GM12875 (cell line): Measurements from ENCODE around the gene RBM26.

Source experiments
- H3K4me3 ChIP-seq: one replicate; pipeline ENCODE4 v1.5.1; 2011; ENCODE audit warnings: low read depth, low read length, control low read depth
- CTCF ChIP-seq: IDR thresholded peaks from 2 replicates; pipeline ENCODE4 v1.5.1; 2011; ENCODE audit warnings: low read depth, mild to moderate bottlenecking, control low read depth, inconsistent platforms, low read length, moderate library complexity, borderline replicate concordance; ENCODE audit not compliant: insufficient read depth

The RBM26 gene

DNA sequence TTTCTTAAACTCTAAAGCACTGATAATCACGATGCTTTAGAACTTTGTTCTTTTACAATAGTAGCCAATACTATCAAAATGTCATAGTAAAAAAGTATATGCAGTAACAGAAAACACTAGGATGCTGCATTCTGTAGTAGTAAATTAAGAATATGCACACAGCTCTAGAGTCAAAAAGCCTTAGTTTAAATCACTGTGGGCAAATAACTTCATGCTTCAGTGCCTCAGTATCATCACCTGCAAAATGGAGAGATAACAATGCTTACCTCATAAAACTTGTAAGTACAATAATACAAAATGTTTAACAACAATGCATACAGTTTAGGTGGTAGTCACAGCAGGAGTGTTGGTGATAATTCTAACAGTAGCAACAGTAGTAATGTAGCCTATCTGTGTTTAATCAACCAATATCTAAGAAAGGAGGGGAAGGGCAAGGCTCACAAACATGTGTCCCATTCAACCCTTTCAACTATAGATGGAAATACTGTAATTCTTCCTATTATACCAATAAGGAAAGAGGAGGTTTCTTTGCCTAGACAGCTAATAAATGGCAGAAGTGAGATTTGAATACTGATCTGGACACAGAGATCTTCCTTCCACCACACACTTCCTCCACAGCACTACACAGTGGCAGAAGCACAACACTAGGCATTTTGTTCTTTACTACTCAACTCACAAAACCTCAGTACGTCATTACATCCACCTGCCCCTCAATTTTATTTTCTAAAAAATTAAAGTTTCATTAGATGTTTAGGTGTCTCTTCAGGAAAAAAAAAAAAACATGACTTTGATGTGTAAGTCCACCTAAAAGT, 4.6 kb downstream of the RBM26 start:
- no peak for TF ChIP-seq CTCF
- H3K4me3 ChIP-seq, result no peak overlapping the region

DNA sequence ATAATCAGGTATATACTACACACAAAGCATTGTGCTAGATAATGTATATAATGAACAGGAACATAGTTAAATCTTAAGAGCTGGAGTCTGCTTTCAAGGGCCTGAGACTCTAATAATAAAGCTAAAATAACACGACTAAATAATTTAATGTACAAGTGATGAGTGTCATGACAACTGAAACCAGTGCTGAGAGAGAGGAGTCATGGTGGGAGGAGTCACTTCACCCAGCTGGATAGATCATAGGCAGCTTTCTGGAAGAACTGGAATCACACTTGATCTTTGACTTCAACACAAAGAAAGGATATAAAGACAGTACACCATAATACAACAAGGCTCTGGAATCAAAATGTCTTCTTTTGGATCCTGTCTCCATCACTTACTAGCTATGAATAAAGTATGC, 7.1 kb downstream of the RBM26 start:
- TF ChIP-seq CTCF, result no peak
- H3K4me3 ChIP-seq, result no peak overlapping the region

DNA sequence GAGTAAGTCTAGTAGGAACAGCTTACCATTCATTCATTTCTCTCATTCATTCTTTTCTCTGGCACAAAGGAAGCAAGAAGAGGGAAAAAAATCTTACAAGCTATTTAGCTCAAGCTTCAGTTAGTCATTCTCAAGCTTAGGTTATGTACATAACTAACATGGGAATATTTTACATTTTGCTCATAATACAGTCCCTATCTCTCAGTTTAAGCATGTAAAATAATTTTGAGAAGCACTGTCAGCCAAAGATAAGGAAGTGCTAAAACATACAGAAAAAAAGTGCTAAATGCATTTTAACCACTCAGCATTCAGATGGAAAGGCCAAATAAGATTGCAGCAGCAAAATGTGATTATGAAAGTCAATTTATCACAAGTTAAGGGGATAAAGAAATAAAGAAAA, 7.9 kb downstream of the RBM26 start:
- TF ChIP-seq CTCF, result no peak
- no peak overlapping the region for H3K4me3 ChIP-seq

DNA sequence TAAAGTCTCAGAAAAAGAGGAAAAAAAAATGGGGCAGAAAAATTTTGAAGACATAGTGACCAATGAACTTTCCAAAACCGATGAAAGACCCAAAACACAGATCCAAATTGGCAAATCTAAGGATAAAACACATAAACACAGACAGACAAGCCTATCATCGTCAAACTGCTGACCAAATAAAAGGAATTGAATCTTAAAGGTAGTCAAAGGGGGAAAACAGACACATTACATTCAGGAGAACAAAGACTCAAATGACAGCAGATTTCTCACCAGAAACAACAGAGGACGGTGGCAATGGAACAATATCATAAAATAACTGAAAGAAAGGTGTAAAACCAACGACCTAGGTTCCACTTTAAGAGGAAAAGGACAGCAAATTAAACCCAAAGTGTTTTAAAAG, 10.2 kb downstream of the RBM26 start:
- H3K4me3 ChIP-seq, result no peak overlapping the region
- no peak for TF ChIP-seq CTCF

- no peak overlapping the region for H3K4me3 ChIP-seq
- no peak for TF ChIP-seq CTCF
Measured at GRCh38 chr13:79393564-79394249, 12.3 kb downstream of the RBM26 start.

DNA sequence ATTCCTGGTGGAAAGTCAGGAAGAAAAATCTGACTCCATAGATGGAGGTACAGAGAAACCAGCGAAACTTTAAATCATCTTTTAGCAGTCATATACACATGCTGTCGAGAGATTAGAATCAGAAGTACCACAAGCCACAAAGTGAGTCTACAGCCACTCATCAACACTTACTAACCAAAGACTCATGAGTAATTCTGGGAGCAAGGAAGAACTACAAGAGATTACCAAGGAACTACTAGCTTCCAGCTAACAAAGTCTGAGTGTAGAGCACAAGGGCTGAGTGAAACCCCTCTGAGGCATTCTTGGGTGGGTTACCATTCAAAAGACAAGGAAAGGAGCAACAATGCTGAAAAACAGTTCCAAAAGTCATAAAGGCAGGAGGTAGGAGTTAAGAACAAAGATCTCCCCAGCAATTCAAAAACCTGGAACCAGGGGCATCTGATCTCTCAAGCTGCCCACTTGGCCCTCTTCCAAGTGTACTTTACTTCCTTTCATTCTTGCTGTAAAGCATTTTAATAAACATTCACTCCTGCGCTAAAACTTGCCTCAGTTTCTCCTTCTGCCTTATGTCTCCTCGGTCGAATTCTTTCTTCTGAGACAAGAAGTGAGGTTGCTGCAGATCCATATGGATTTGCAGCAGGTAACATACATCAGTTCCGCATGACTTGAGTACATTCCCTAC, 13.0 kb downstream of the RBM26 start:
- no peak for TF ChIP-seq CTCF
- H3K4me3 ChIP-seq, result no peak overlapping the region

- TF ChIP-seq CTCF, result no peak
Measured at GRCh38 chr13:79389026-79389425, 17.0 kb downstream of the RBM26 start.

More at GRCh38 chr13:79389026-79389425, 17.0 kb downstream of the RBM26 start:
- H3K4me3 ChIP-seq, result no peak overlapping the region
